SK-N-SH (cell line): ENCODE measurements around the gene MEI4. TPM values are rescaled to one million over a fixed set of nuclear protein-coding genes. Genes with fewer than 3 reads are reported as not detected.

Experiments used
- CTCF ChIA-PET: fragments of 300-600, 350-600 bp; formaldehyde crosslinking; extraction: SDS; loops from one replicate; lab custom pipeline; 2021; lab: Yijun Ruan, JAX
- POLR2A ChIA-PET: fragments of 350-600 bp; sonication (Branson Sonifier 250); formaldehyde crosslinking; extraction: SDS; loops from one replicate; lab custom pipeline; 2020; ENCODE audit warnings: antibody characterized with exemption, inconsistent platforms; lab: Yijun Ruan, JAX
- DNase-seq: peaks from one replicate; pipeline ENCODE4 v3.0.0; 2012
- H2AFZ ChIP-seq: fragments of 200-600 bp; sonication (generic); 2 replicates; pipeline ENCODE4 v1.8.1; 2016; ENCODE audit warnings: antibody characterized with exemption, mild to moderate bottlenecking, low read depth
- H3F3A ChIP-seq: fragments of 200-600 bp; sonication (generic); replicated peaks from 2 replicates; pipeline ENCODE3; 2016; ENCODE audit warnings: antibody characterized with exemption, mild to moderate bottlenecking; ENCODE audit not compliant: insufficient read depth
- H3K27ac ChIP-seq, 2 experiments: fragments of 200-500 bp in 1 of 2; fragments of 200-600 bp in 1 of 2; sonication (Bioruptor generic) in 1 of 2; sonication (generic), shearing (Covaris generic) in 1 of 2; 2 replicates each; pipeline versions ENCODE4 v1.5.1 to v1.6.1; 2014 to 2016; ENCODE audit warnings: low read depth in 2 of 2, inconsistent platforms in 1 of 2, low read length in 1 of 2, mild to moderate bottlenecking in 1 of 2, mixed read lengths in 1 of 2
- H3K27me3 ChIP-seq: fragments of 200-600 bp; sonication (generic), shearing (Covaris generic); 2 replicates; pipeline ENCODE4 v1.6.1; 2016; ENCODE audit warnings: mixed run types; ENCODE audit not compliant: insufficient read depth
- H3K36me3 ChIP-seq, 2 experiments: fragments of 200-500 bp in 1 of 2; fragments of 200-600 bp in 1 of 2; sonication (Bioruptor generic) in 1 of 2; sonication (generic) in 1 of 2; replicated peaks in 1 of 2; 2 replicates each; pipeline versions ENCODE3 to v1.5.1; 2014 to 2016; ENCODE audit warnings: low read length in 1 of 2, mild to moderate bottlenecking in 1 of 2; ENCODE audit not compliant: insufficient read depth in 2 of 2, control insufficient read depth in 1 of 2
- H3K4me1 ChIP-seq, 2 experiments: fragments of 200-500 bp in 1 of 2; fragments of 200-600 bp in 1 of 2; sonication (Bioruptor generic) in 1 of 2; sonication (generic), shearing (Covaris generic) in 1 of 2; 2 replicates each; pipeline versions ENCODE4 v1.5.1 to v1.6.1; 2014 to 2016; ENCODE audit warnings: low read depth in 1 of 2, low read length in 1 of 2, mixed run types in 1 of 2; ENCODE audit not compliant: insufficient read depth in 2 of 2, control insufficient read depth in 1 of 2
- H3K4me2 ChIP-seq: fragments of 200-600 bp; sonication (generic), shearing (Covaris generic); 2 replicates; pipeline ENCODE4 v1.6.1; 2017; ENCODE audit warnings: mixed run types
- H3K4me3 ChIP-seq, 2 experiments: fragments of 200-500 bp in 1 of 2; fragments of 200-600 bp in 1 of 2; sonication (Bioruptor generic) in 1 of 2; sonication (generic), shearing (Covaris generic) in 1 of 2; 2 replicates each; pipeline versions ENCODE4 v1.5.1 to v1.8.1; 2014 to 2016; ENCODE audit warnings: low read depth in 2 of 2, inconsistent platforms in 1 of 2, low read length in 1 of 2, mild to moderate bottlenecking in 1 of 2, mixed read lengths in 1 of 2, moderate library complexity in 1 of 2
- H3K79me2 ChIP-seq: fragments of 200-600 bp; sonication (generic); 2 replicates; pipeline ENCODE4 v1.8.1; 2017; ENCODE audit warnings: mild to moderate bottlenecking; ENCODE audit not compliant: insufficient read depth
- H3K9ac ChIP-seq: fragments of 200-600 bp; sonication (generic); 2 replicates; pipeline ENCODE4 v1.6.1; 2017; ENCODE audit warnings: mixed run types
- H3K9me2 ChIP-seq: fragments of 200-600 bp; sonication (generic); 2 replicates; pipeline ENCODE4 v1.6.1; 2017; ENCODE audit warnings: mixed run types
- H3K9me3 ChIP-seq: fragments of 200-600 bp; sonication (generic); 2 replicates; pipeline ENCODE4 v1.6.1; 2017; ENCODE audit warnings: mixed run types, mild to moderate bottlenecking, moderate library complexity
- H4K20me1 ChIP-seq: fragments of 200-600 bp; sonication (generic); 2 replicates; pipeline ENCODE4 v1.6.1; 2017; ENCODE audit warnings: mild to moderate bottlenecking, mixed run types; ENCODE audit not compliant: insufficient read depth
- CTCF ChIP-seq: fragments of 200-600 bp; sonication (generic); IDR thresholded peaks from 2 replicates; pipeline ENCODE4 v1.6.1; 2017; ENCODE audit warnings: antibody characterized with exemption, mild to moderate bottlenecking, moderate library complexity
- ELF1 ChIP-seq: IDR thresholded peaks from 2 replicates; pipeline ENCODE4 v1.4.0; 2012
- EP300 ChIP-seq, 2 experiments: IDR thresholded peaks; 2 replicates each; pipeline versions ENCODE4 v1.4.0 to v1.6.1; 2012; ENCODE audit warnings: borderline replicate concordance in 1 of 2, low read depth in 1 of 2, low read length in 1 of 2
- FOSL2 ChIP-seq: IDR thresholded peaks from 2 replicates; pipeline ENCODE4 v1.4.0; 2012; ENCODE audit warnings: low read depth, mild to moderate bottlenecking, moderate library complexity, borderline replicate concordance
- FOXJ3 ChIP-seq: sonication (generic); formaldehyde crosslinking; IDR thresholded peaks from 2 replicates; pipeline ENCODE4 v1.5.1; 2020; ENCODE audit warnings: mild to moderate bottlenecking, missing genetic modification reagents
- GATA2 ChIP-seq: sonication (generic); formaldehyde crosslinking; IDR thresholded peaks from 2 replicates; pipeline ENCODE4 v1.5.0; 2020; ENCODE audit warnings: mild to moderate bottlenecking, missing genetic modification reagents
- IRF3 ChIP-seq: fragments of 150-350 bp; IDR thresholded peaks from 2 replicates; pipeline ENCODE4 v1.6.1; 2016; ENCODE audit warnings: mild to moderate bottlenecking, low read depth, low read length
- MAX ChIP-seq: IDR thresholded peaks from 2 replicates; pipeline ENCODE4 v1.4.0; 2012; ENCODE audit warnings: low read depth
- MXI1 ChIP-seq: IDR thresholded peaks from 2 replicates; pipeline ENCODE4 v1.6.1; 2012; ENCODE audit warnings: mild to moderate bottlenecking, low read depth, low read length, improper control_type of control experiment
- NFIC ChIP-seq: IDR thresholded peaks from 2 replicates; pipeline ENCODE4 v1.4.0; 2012; ENCODE audit warnings: borderline replicate concordance
- NRF1 ChIP-seq: IDR thresholded peaks from 2 replicates; pipeline ENCODE4 v1.6.1; 2012; ENCODE audit warnings: low read depth, mild to moderate bottlenecking, low read length
- PBX3 ChIP-seq: IDR thresholded peaks from 2 replicates; pipeline ENCODE4; 2012
- RAD21 ChIP-seq: IDR thresholded peaks from 2 replicates; pipeline ENCODE4 v1.6.1; 2012; ENCODE audit warnings: mild to moderate bottlenecking, low read length
- RCOR1 ChIP-seq: fragments of 150-350 bp; IDR thresholded peaks from 2 replicates; pipeline ENCODE4 v1.6.1; 2017; ENCODE audit warnings: antibody characterized with exemption, low read length
- REST ChIP-seq: IDR thresholded peaks from 2 replicates; pipeline ENCODE4 v1.6.1; 2012; ENCODE audit warnings: mild to moderate bottlenecking, low read depth, low read length, moderate library complexity
- RFX5 ChIP-seq: IDR thresholded peaks from 2 replicates; pipeline ENCODE4 v1.6.1; 2012; ENCODE audit warnings: mild to moderate bottlenecking, improper control_type of control experiment, low read length
- RXRA ChIP-seq: IDR thresholded peaks from 2 replicates; pipeline ENCODE4 v1.4.0; 2012; ENCODE audit warnings: low read depth, mild to moderate bottlenecking, borderline replicate concordance
- SIN3A ChIP-seq: IDR thresholded peaks from 2 replicates; pipeline ENCODE4 v1.6.1; 2012; ENCODE audit warnings: low read depth, mild to moderate bottlenecking, low read length, moderate library complexity, borderline replicate concordance
- SMC3 ChIP-seq: IDR thresholded peaks from 2 replicates; pipeline ENCODE4 v1.6.1; 2012; ENCODE audit warnings: low read depth, low read length, improper control_type of control experiment
- TAF1 ChIP-seq: IDR thresholded peaks from 2 replicates; pipeline ENCODE4 v1.6.1; 2012; ENCODE audit warnings: low read depth, mild to moderate bottlenecking, low read length, moderate library complexity, borderline replicate concordance
- ZBTB33 ChIP-seq: IDR thresholded peaks from 2 replicates; pipeline ENCODE4 v1.4.0; 2012; ENCODE audit warnings: low read depth, borderline replicate concordance
- polyA plus RNA-seq, 3 experiments: library from polyadenylated mRNA; depleted of rRNA; stranded (reverse); fragments of >200 nt; gene quantifications; 2 replicates each; pipeline ENCODE4 v1.2.3, GENCODE V29; 2012

MEI4 gene
- polyA plus RNA-seq, 1 of the 3 experiments (the other 2 are of a cell fraction): not detected

- TF ChIP-seq MAX (no peak), FOXJ3 (CRISPR knock-in tag) (no peak)
Observed at GRCh38 chr6:77825204-77825603, 172.4 kb downstream of the MEI4 start (continued).

GRCh38 chr6:77829736-77830135 is 176.9 kb downstream of the MEI4 start:
- Histone ChIP-seq H3K36me3 (no peaks in the 10 kb centered on the region), H4K20me1 (no peaks in the 10 kb centered on the region), H3K4me1 (no peaks in the 10 kb centered on the region), H3K9me2 (no peaks in the 10 kb centered on the region), H3K4me3 (no peak overlapping the region), H3K9me3 (no peaks in the 10 kb centered on the region), H3K4me2 (no peak overlapping the region), H3K27ac (no peak overlapping the region), H3F3A (no peaks in the 10 kb centered on the region), H3K9ac (no peak overlapping the region), H3K27me3 (no peaks in the 10 kb centered on the region), H2AFZ (no peak overlapping the region), H3K79me2 (no peaks in the 10 kb centered on the region)
- no peak for TF ChIP-seq RAD21
- TF ChIP-seq NFIC: no peak
- no peak for TF ChIP-seq ELF1
- TF ChIP-seq RFX5: no peak
- no peak for TF ChIP-seq TAF1
- no peak for TF ChIP-seq NRF1
- TF ChIP-seq GATA2 (CRISPR knock-in tag): no peak
- no peak for TF ChIP-seq FOSL2
- TF ChIP-seq PBX3: no peak
- TF ChIP-seq SMC3: no peak
- TF ChIP-seq EP300 (IDR thresholded peaks at IDR 0.05; ENCODE audit: borderline replicate concordance in 1 of 2, low read depth in 1 of 2, low read length in 1 of 2): no peak
- TF ChIP-seq IRF3: no peak
- no peak for TF ChIP-seq RXRA
- TF ChIP-seq ZBTB33: no peak
- no peak for TF ChIP-seq MXI1
- TF ChIP-seq REST: no peak
- no peak for TF ChIP-seq CTCF
- no peak for TF ChIP-seq RCOR1
- TF ChIP-seq SIN3A: no peak
- DNase-seq: no peak
- CTCF ChIA-PET: no interaction called here
- POLR2A ChIA-PET: no interaction called here
